Measurements from ENCODE around the gene HOXA7.

Gene HOXA7

DNA sequence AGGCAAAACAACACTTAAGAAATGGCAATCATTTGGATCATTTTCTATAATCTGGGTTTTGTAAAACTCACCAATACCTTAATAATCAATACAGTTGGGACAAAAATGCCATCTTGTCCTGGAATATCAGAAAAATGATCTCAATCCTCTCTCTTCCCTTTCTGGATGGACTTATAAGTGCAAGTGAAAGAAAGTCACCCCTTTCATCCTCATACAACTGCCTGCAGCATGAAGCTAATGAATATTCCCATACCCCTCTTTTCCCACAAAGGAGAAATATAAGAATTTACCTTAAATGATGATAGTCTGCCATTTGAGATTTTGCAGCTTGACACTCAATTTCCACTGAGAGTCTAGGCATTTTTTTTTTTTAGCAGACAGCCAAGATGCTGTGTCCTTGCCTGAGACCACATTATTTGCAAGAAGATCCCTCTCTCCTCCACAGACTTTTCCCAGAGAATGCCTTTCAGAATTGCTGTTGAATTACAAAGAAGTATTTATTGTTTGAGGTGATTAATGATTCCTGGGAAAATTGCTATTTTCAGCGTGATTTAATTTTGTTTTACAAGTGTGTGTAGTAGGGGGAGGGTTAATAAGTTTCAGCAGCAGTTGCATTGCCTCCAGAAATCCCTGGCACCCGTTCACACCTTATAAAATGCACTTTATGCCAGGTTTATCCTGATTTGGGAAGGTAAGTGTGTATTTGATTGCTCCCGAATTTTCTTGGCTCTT lies 29.7 kb downstream of the HOXA7 start:
- H3K27ac ChIP-seq (ENCODE audit: low read depth, low read length): peak overlapping the region; percentile 83
- peaks cover 11 to 83% (median 63%) of the 10 kb centered on the region in 5 donors for H3K4me1 ChIP-seq (ENCODE audit: control insufficient read depth in 5 of 5, insufficient read depth in 5 of 5, low read length in 5 of 5)
- no peak overlapping the region for H3K9ac ChIP-seq (ENCODE audit: low read length in 5 of 5)
- peaks cover 0 to 27% (median 21%) of the 10 kb centered on the region in 5 donors for H3K36me3 ChIP-seq (ENCODE audit: control insufficient read depth in 5 of 5, insufficient read depth in 5 of 5, low read length in 5 of 5)
- no peaks in the 10 kb centered on the region for H3K9me3 ChIP-seq (ENCODE audit: control insufficient read depth in 5 of 5, low read length in 5 of 5)
- H3K4me3 ChIP-seq (ENCODE audit: low read depth in 1 of 5, low read length in 5 of 5): no peak overlapping the region
- no peaks in the 10 kb centered on the region for H3K27me3 ChIP-seq (ENCODE audit: control insufficient read depth in 5 of 5, insufficient read depth in 4 of 5, low read length in 5 of 5)

DNA sequence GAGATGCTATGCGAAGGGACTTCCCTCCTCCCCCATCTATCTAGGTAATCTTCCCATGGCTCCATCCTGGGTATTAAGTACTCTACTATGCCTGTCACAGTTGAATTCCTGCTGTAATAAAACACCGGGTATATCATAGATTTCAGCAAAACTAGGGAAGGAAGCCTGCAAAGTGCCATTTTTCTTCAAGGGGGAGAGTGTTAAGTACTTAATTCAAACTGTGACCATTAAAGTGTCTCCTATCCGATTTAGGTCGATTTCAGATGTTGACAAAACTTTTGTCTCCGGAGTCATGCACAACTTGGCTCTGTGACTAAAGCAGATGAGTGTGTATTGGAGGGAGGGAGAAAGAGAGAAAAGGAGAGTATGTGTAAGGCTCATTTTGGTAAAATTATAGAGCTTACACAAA lies 30.5 kb downstream of the HOXA7 start:
- Histone ChIP-seq H3K27me3 (ENCODE audit: control insufficient read depth in 5 of 5, insufficient read depth in 4 of 5, low read length in 5 of 5) (no peaks in the 10 kb centered on the region), H3K27ac (ENCODE audit: low read depth, low read length) (peak overlapping the region; percentile 60), H3K36me3 (ENCODE audit: control insufficient read depth in 5 of 5, insufficient read depth in 5 of 5, low read length in 5 of 5) (peaks cover 5 to 27% (median 22%) of the 10 kb centered on the region in 5 donors), H3K4me3 (ENCODE audit: low read depth in 1 of 5, low read length in 5 of 5) (no peak overlapping the region), H3K9me3 (ENCODE audit: control insufficient read depth in 5 of 5, low read length in 5 of 5) (no peaks in the 10 kb centered on the region), H3K9ac (ENCODE audit: low read length in 5 of 5) (no peak overlapping the region), H3K4me1 (ENCODE audit: control insufficient read depth in 5 of 5, insufficient read depth in 5 of 5, low read length in 5 of 5) (peaks cover 11 to 83% (median 62%) of the 10 kb centered on the region in 5 donors)

DNA sequence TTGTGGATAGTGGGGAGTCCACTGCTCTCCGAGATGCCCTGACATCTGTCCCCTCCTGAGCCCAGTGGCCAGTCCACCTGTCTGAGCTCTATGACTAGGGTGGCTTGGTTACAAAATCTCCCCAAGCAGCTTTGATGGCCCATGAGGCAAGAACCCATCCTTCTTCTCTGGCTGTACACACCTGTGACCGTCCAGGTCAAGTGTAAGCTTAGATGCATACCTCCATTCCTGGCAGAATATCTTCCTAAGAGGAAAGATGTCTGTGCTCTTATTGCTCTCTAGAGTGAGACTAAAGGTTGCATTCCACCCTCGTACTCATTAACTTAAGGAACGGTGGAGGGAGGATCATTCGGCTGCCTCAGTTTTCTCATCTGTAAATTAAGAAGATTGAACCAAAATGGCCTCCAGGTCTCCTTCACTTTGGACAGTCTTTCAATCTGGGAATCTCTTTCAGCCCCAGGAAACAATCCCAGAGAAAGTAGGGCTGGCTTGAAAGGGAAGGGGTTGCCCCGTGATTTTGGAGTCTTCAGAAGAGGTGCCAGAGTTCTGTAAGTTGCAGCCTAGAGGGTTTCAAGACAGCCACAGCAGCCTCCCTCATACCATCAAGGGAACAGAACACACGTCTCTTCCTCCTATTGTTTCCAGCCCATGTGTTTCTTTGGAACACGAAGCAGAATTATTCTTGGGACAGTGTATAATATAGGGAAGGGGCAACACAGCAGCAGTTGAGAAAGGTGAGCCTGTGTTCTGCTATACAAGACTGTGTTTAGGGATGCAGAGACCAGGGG lies 31.4 kb downstream of the HOXA7 start:
- Histone ChIP-seq H3K9ac (ENCODE audit: low read length in 5 of 5) (no peak overlapping the region), H3K4me3 (ENCODE audit: low read depth in 1 of 5, low read length in 5 of 5) (no peak overlapping the region), H3K4me1 (ENCODE audit: control insufficient read depth in 5 of 5, insufficient read depth in 5 of 5, low read length in 5 of 5) (peaks cover 11 to 91% (median 69%) of the 10 kb centered on the region in 5 donors), H3K27me3 (ENCODE audit: control insufficient read depth in 5 of 5, insufficient read depth in 4 of 5, low read length in 5 of 5) (no peaks in the 10 kb centered on the region), H3K9me3 (ENCODE audit: control insufficient read depth in 5 of 5, low read length in 5 of 5) (no peaks in the 10 kb centered on the region), H3K27ac (ENCODE audit: low read depth, low read length) (peak overlapping the region; percentile 60), H3K36me3 (ENCODE audit: control insufficient read depth in 5 of 5, insufficient read depth in 5 of 5, low read length in 5 of 5) (peaks cover 5 to 27% (median 22%) of the 10 kb centered on the region in 5 donors)

DNA sequence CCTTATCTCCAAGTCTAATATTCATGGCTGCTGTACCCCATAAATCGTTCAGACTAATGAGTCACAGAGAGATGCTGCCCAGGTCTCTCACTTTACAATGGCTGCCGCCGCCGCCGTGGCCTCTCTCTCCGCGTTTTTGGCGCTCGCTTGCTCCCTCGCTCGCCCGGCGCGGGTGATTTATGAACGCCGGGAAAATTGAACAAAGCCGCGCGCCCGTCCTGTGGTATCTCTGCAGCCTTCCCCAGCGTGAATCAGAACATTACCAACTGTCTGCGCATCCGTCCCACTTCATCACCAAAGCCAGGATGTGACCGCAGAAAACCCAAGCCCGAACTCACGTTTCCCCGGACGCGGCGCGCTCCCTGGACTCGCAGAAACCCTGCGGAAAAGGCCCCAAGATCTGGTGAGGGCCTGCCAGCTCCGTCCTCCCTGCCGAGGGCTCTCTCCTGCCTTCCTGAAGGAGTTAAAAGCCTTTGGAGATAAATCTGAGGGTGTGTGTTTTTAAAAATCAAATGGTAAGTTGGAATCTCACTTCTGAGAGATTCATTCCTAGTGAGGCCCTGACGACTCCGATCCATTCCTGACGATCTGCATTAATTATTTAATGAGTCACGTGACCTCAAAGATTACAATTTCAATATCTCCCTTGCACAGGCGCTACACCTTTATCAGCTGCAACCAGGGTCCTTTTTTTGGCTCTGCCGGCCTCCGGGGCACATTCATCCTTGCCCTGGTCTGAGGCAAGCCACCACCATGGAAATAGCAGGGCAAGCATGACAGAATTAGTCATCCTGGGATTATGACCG lies 32.2 kb downstream of the HOXA7 start:
- peaks cover 11 to 92% (median 69%) of the 10 kb centered on the region in 5 donors for H3K4me1 ChIP-seq (ENCODE audit: control insufficient read depth in 5 of 5, insufficient read depth in 5 of 5, low read length in 5 of 5)
- peak overlapping the region; percentile 61 for H3K27ac ChIP-seq (ENCODE audit: low read depth, low read length)
- H3K36me3 ChIP-seq (ENCODE audit: control insufficient read depth in 5 of 5, insufficient read depth in 5 of 5, low read length in 5 of 5): peaks cover 5 to 27% (median 22%) of the 10 kb centered on the region in 5 donors
- no peak overlapping the region for H3K4me3 ChIP-seq (ENCODE audit: low read depth in 1 of 5, low read length in 5 of 5)
- H3K9me3 ChIP-seq (ENCODE audit: control insufficient read depth in 5 of 5, low read length in 5 of 5): no peaks in the 10 kb centered on the region
- H3K9ac ChIP-seq (ENCODE audit: low read length in 5 of 5): no peak overlapping the region
- no peaks in the 10 kb centered on the region for H3K27me3 ChIP-seq (ENCODE audit: control insufficient read depth in 5 of 5, insufficient read depth in 4 of 5, low read length in 5 of 5)

DNA sequence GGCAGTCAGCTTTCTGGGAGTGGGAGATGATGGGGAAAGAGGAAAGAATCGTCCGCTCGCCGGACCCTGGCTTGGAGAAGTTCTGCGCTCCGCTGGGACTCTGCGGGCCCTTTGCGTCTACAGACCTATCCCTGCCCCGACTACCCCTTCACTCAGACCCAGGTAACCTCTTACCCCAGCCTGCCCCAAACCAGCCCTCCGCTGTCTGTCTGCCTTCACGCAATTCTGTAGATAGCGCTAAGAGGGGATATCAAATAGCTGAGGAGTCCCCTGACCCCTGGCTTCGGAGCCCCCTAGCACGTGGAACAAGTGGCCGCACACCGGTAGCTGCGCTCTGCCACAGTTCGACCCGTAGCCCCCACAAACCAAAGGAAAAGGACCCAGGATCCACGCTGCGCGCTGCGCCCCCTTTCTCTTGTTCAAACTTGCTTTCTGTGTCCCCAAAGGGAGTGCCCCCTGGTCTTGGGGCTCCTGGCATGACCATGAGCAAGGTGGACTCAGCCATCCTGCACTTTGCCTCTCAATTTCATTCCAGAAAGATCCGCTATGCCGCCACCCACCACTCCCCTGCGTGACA lies 32.9 kb downstream of the HOXA7 start:
- Histone ChIP-seq H3K4me3 (ENCODE audit: low read depth in 1 of 5, low read length in 5 of 5) (no peak overlapping the region), H3K4me1 (ENCODE audit: control insufficient read depth in 5 of 5, insufficient read depth in 5 of 5, low read length in 5 of 5) (peaks cover 11 to 92% (median 69%) of the 10 kb centered on the region in 5 donors), H3K27ac (ENCODE audit: low read depth, low read length) (peak overlapping the region; percentile 61), H3K9ac (ENCODE audit: low read length in 5 of 5) (no peak overlapping the region), H3K36me3 (ENCODE audit: control insufficient read depth in 5 of 5, insufficient read depth in 5 of 5, low read length in 5 of 5) (peaks cover 5 to 26% (median 19%) of the 10 kb centered on the region in 5 donors), H3K27me3 (ENCODE audit: control insufficient read depth in 5 of 5, insufficient read depth in 4 of 5, low read length in 5 of 5) (no peaks in the 10 kb centered on the region), H3K9me3 (ENCODE audit: control insufficient read depth in 5 of 5, low read length in 5 of 5) (no peaks in the 10 kb centered on the region)

DNA sequence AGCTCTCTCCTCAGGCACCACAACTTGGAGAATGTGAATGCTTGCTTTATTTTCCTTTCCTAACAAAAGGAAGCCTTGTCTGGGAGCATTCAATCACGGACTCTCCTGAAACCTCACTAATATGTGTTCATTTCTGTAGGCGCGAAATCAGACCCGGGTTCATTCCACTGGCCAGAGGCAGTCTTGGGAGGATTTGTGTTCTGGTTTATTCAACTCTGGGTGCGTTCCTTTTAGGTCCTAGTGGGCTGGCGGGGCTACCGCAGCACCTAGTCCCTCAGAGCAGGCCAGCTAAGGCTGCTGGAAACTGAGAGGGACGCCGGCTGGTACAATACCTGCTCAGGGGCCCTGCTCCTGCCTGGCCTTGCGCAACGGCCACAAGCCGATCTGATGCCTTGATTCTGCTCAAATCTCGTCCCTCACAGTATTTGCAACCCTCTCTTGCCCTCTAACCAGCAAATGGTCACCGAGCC lies 33.4 kb downstream of the HOXA7 start:
- H3K4me3 ChIP-seq (ENCODE audit: low read depth in 1 of 5, low read length in 5 of 5): no peak overlapping the region
- peaks cover 5 to 28% (median 19%) of the 10 kb centered on the region in 5 donors for H3K36me3 ChIP-seq (ENCODE audit: control insufficient read depth in 5 of 5, insufficient read depth in 5 of 5, low read length in 5 of 5)
- no peak overlapping the region for H3K9ac ChIP-seq (ENCODE audit: low read length in 5 of 5)
- peaks cover 10 to 92% (median 68%) of the 10 kb centered on the region in 5 donors for H3K4me1 ChIP-seq (ENCODE audit: control insufficient read depth in 5 of 5, insufficient read depth in 5 of 5, low read length in 5 of 5)
- no peaks in the 10 kb centered on the region for H3K9me3 ChIP-seq (ENCODE audit: control insufficient read depth in 5 of 5, low read length in 5 of 5)
- no peaks in the 10 kb centered on the region for H3K27me3 ChIP-seq (ENCODE audit: control insufficient read depth in 5 of 5, insufficient read depth in 4 of 5, low read length in 5 of 5)
- peak overlapping the region; percentile 61 for H3K27ac ChIP-seq (ENCODE audit: low read depth, low read length)

DNA sequence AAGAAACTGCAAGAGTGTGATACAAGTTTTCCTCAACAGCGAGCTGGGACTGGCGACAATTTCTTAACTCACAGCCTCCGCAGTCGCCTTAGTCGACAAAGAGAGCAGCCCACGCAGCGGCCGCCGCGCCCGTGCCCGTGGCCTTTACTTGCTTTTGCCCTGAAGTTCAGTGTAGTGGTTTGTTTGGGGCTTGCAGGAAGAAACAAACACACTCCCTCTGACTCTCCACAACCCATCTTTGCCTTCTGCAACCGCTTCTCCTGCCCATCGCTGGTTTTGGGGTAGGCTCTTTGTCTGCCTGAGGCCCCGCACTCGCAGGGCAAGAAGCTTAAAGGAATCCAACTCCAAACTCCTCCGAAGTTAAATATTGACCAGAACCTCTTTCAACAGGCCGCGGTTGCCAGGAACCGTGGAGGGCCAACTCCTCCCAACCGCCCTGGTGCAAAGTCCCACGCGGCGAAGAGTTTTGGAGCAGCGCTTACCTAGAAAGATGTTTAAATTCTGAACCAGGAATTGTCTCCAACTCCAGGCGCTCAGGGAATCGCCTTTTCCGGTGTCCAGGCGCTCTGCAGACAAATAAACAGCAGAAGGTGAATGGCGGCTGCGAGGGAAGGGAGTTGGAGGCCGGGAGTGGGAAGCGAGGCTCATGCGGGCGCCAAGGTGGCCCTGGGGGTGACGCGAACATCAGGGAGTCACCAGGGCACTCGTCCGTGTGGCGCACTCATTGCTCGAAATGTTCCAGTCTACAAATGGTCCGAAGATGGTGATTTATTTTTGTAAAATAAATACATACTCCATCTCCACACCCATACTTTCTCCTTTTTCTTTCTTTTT lies 34.2 kb downstream of the HOXA7 start:
- no peak overlapping the region for H3K9ac ChIP-seq (ENCODE audit: low read length in 5 of 5)
- H3K27me3 ChIP-seq (ENCODE audit: control insufficient read depth in 5 of 5, insufficient read depth in 4 of 5, low read length in 5 of 5): no peaks in the 10 kb centered on the region
- peaks cover 7 to 92% (median 63%) of the 10 kb centered on the region in 5 donors for H3K4me1 ChIP-seq (ENCODE audit: control insufficient read depth in 5 of 5, insufficient read depth in 5 of 5, low read length in 5 of 5)
- peak overlapping the region in 1 of 5 donors; percentile 17 for H3K4me3 ChIP-seq (ENCODE audit: low read depth in 1 of 5, low read length in 5 of 5)
- peak overlapping the region; percentile 61 for H3K27ac ChIP-seq (ENCODE audit: low read depth, low read length)
- H3K9me3 ChIP-seq (ENCODE audit: control insufficient read depth in 5 of 5, low read length in 5 of 5): no peaks in the 10 kb centered on the region
- H3K36me3 ChIP-seq (ENCODE audit: control insufficient read depth in 5 of 5, insufficient read depth in 5 of 5, low read length in 5 of 5): peaks cover 5 to 28% (median 19%) of the 10 kb centered on the region in 5 donors

DNA sequence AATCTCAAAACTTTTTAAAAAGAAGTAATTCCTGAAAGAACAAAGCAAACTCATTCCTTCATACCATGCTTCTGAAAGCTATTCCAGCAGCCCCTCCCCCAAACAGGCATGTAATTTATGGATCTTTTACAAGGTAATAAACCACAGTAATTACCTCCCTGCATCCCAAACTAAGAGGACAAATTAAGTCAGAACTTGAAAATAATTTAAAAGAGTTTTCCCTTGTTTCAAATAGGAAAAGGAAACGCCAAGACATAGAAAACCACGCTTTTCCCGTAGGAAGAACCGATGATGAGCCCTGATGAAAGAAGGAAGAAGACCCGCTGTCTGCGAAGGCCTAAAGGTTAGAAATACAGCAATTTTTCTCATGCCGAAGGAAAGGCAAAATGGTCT lies 34.8 kb downstream of the HOXA7 start:
- Histone ChIP-seq H3K36me3 (ENCODE audit: control insufficient read depth in 5 of 5, insufficient read depth in 5 of 5, low read length in 5 of 5) (peaks cover 5 to 28% (median 19%) of the 10 kb centered on the region in 5 donors), H3K27ac (ENCODE audit: low read depth, low read length) (peak overlapping the region; percentile 61), H3K4me3 (ENCODE audit: low read depth in 1 of 5, low read length in 5 of 5) (peak overlapping the region in 1 of 5 donors; percentile 17), H3K9ac (ENCODE audit: low read length in 5 of 5) (no peak overlapping the region), H3K27me3 (ENCODE audit: control insufficient read depth in 5 of 5, insufficient read depth in 4 of 5, low read length in 5 of 5) (no peaks in the 10 kb centered on the region), H3K4me1 (ENCODE audit: control insufficient read depth in 5 of 5, insufficient read depth in 5 of 5, low read length in 5 of 5) (peaks cover under 1 to 92% (median 63%) of the 10 kb centered on the region in 5 donors), H3K9me3 (ENCODE audit: control insufficient read depth in 5 of 5, low read length in 5 of 5) (no peaks in the 10 kb centered on the region)

All from subcutaneous abdominal adipose tissue (tissue), 5 donors.